Medulla oblongata (tissue), 1 donor: Measurements from ENCODE around the gene UBE2R2.
"Not testable (repeated sequence)": the region's sequence is repeated elsewhere in the genome, so short reads cannot be mapped to it uniquely, and the experiment has no call there.

Experiments used
- DNase-seq: peaks from one replicate; pipeline ENCODE4 v3.0.0-alpha.2; 2015; ENCODE audit errors: extremely low spot score

The UBE2R2 gene

GRCh38 chr9:33927694-33928093 lies 110.7 kb downstream of the UBE2R2 start:
- DNase-seq, result no peak

GRCh38 chr9:33931326-33931725 lies 114.4 kb downstream of the UBE2R2 start:
- DNase-seq, result no peak

- no peak for DNase-seq
Observed at GRCh38 chr9:33932078-33932807, 115.3 kb downstream of the UBE2R2 start.

- DNase-seq, result no peak
Observed at GRCh38 chr9:33934188-33934878, 117.4 kb downstream of the UBE2R2 start.

- no peak for DNase-seq
Observed at GRCh38 chr9:33939924-33940874, 123.2 kb downstream of the UBE2R2 start.

GRCh38 chr9:33942471-33943083 lies 125.6 kb downstream of the UBE2R2 start:
- no peak for DNase-seq

- DNase-seq, result no peak
Observed at GRCh38 chr9:33943389-33943788, 126.4 kb downstream of the UBE2R2 start.

GRCh38 chr9:33946779-33947535 lies 130.0 kb downstream of the UBE2R2 start:
- no peak for DNase-seq

GRCh38 chr9:33950371-33950770 lies 133.4 kb downstream of the UBE2R2 start:
- DNase-seq, result no peak

GRCh38 chr9:33952066-33952465 lies 135.1 kb downstream of the UBE2R2 start:
- DNase-seq, result no peak

GRCh38 chr9:33956544-33956943 lies 139.6 kb downstream of the UBE2R2 start:
- no peak for DNase-seq

GRCh38 chr9:33959725-33960124 lies 142.8 kb downstream of the UBE2R2 start:
- no peak for DNase-seq

- DNase-seq, result not testable (repeated sequence)
Observed at GRCh38 chr9:33962468-33962867, 145.5 kb downstream of the UBE2R2 start.

GRCh38 chr9:33964086-33964768 lies 147.3 kb downstream of the UBE2R2 start:
- DNase-seq, result no peak
